Measurements from ENCODE around the gene CES4A.

Gene CES4A

DNA sequence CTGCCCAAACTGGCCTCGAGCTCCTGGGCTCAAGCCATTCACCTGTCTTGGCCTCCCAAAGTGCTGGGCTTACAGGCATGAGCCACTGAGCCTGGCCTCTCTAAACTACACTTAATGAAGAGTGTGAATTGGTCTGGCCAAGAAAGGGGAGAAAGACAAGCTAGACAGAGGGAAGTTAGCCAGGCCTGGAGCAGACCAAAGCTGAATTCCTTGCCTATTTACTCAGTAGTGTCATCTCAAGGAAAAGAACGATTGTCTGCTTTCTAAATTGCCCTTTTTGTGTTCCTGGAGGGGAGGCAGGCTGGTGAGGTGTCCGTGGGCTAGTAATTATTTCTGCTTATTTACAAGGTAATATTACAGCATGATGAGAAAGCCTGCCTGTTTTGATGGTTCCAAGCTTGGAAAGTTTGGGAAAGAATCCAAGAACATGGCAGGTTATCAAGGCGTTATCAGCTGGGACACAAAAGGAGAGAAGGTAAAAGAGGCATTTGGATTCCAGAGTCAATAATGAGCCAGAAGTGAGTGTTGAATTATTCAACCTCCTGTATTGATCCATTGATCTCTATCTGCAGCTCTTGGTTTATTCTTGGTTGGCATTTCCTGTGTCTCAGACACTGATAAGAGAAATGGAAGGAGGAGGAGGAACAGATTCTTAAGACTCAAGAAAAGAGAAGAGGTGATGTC is 34.3 kb downstream of the CES4A start:
- Histone ChIP-seq H3K36me3 (ENCODE audit: insufficient read depth, low read length) (no peaks in the 10 kb centered on the region), H3K27me3 (ENCODE audit: insufficient read depth, low read length) (no peaks in the 10 kb centered on the region), H3K27ac (ENCODE audit: low read depth, low read length) (no peak overlapping the region), H3K4me3 (ENCODE audit: low read depth, low read length) (no peak overlapping the region), H2AFZ (ENCODE audit: low read length, unreplicated experiment) (no peak overlapping the region), H3K79me2 (ENCODE audit: control insufficient read depth, insufficient read depth, low read length, unreplicated experiment) (no peaks in the 10 kb centered on the region), H3K4me1 (ENCODE audit: control insufficient read depth, insufficient read depth, low read length, unreplicated experiment) (peaks cover 6% of the 10 kb centered on the region)

DNA sequence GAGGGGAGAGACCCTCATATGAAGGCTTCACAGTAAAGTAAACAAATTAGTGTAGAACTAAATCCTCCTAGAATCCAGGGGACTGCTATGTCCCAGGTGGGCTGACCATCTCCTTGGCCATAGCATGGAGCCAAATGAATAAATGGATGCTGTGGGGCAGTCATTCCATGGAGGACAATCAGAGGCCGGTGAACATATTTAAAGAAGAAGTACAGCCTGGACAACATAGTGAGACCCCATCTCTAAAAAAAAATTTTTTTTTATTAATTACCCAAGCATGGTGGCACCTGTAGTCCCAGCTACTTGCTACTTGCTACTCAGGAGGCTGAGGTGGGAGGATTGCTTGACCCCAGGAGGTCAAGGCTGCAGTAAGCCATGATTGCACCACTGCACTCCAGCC is 35.3 kb downstream of the CES4A start:
- Histone ChIP-seq H3K4me3 (ENCODE audit: low read depth, low read length) (no peak overlapping the region), H3K27ac (ENCODE audit: low read depth, low read length) (no peak overlapping the region), H3K27me3 (ENCODE audit: insufficient read depth, low read length) (no peaks in the 10 kb centered on the region), H3K4me1 (ENCODE audit: control insufficient read depth, insufficient read depth, low read length, unreplicated experiment) (peaks cover 11% of the 10 kb centered on the region), H3K36me3 (ENCODE audit: insufficient read depth, low read length) (no peaks in the 10 kb centered on the region), H2AFZ (ENCODE audit: low read length, unreplicated experiment) (no peak overlapping the region), H3K79me2 (ENCODE audit: control insufficient read depth, insufficient read depth, low read length, unreplicated experiment) (no peaks in the 10 kb centered on the region)

DNA sequence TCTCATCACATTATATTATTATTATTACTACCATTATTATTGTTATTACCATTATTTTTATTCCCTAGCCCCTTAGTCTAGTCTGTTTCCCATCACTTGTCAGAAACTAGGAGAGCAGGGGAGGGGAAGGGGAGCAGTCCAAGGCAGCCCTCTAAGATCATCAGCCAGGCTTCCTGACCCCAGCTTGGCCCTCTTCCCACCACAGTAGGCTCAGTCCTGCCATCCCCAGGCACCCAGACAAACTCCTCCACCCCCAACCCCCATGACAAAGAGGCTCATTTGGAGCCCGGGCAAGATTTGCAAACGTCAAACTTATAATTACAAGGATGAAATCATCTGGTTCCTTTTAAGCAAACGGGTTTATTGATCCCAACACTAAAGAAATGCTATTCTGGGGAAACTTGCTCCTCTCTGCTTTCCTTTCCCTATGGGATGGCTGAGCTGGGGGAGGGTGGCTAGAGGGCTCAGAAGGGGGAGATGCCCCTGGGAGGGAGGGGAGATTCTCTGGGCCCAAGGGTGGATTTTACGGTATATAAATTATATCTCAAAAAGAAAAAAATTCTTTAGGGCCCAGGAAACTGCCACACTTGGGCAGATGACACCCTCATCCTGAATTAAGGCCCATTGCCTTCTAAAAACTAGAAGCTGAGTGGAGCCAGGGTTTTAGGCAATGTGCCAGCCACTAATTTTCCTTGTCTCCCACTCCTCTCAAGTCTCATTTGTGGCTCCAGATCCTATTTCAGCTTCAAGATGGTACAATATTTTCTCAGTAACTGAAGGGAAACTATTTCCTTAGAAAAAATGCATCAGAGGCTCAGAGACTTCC is 36.2 kb downstream of the CES4A start:
- H3K36me3 ChIP-seq (ENCODE audit: insufficient read depth, low read length) = no peaks in the 10 kb centered on the region
- H3K4me3 ChIP-seq (ENCODE audit: low read depth, low read length) = no peak overlapping the region
- H3K27me3 ChIP-seq (ENCODE audit: insufficient read depth, low read length) = no peaks in the 10 kb centered on the region
- H3K27ac ChIP-seq (ENCODE audit: low read depth, low read length) = no peak overlapping the region
- peaks cover 4% of the 10 kb centered on the region for H3K79me2 ChIP-seq (ENCODE audit: control insufficient read depth, insufficient read depth, low read length, unreplicated experiment)
- H3K4me1 ChIP-seq (ENCODE audit: control insufficient read depth, insufficient read depth, low read length, unreplicated experiment) = peaks cover 11% of the 10 kb centered on the region
- H2AFZ ChIP-seq (ENCODE audit: low read length, unreplicated experiment) = no peak overlapping the region

DNA sequence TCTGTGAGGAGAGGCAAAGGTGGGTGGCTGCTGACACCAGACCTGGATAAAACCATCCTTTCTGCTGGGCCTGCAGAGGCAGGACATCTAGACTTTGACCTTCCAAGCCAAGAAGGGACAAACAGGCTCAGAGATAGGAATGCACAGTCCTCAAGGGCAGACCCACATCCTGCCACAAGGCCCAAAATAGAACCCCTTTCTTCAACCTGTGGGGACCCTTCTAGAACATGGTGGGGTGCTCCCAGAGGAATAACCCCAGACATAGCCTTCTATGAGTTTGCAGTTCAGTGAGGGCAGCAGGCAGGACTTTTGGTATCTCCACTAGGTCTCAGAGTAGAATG is 36.8 kb downstream of the CES4A start:
- Histone ChIP-seq H3K27ac (ENCODE audit: low read depth, low read length) (no peak overlapping the region), H3K36me3 (ENCODE audit: insufficient read depth, low read length) (no peaks in the 10 kb centered on the region), H3K4me3 (ENCODE audit: low read depth, low read length) (no peak overlapping the region), H3K27me3 (ENCODE audit: insufficient read depth, low read length) (no peaks in the 10 kb centered on the region), H2AFZ (ENCODE audit: low read length, unreplicated experiment) (no peak overlapping the region), H3K79me2 (ENCODE audit: control insufficient read depth, insufficient read depth, low read length, unreplicated experiment) (peaks cover 9% of the 10 kb centered on the region), H3K4me1 (ENCODE audit: control insufficient read depth, insufficient read depth, low read length, unreplicated experiment) (peaks cover 11% of the 10 kb centered on the region)

DNA sequence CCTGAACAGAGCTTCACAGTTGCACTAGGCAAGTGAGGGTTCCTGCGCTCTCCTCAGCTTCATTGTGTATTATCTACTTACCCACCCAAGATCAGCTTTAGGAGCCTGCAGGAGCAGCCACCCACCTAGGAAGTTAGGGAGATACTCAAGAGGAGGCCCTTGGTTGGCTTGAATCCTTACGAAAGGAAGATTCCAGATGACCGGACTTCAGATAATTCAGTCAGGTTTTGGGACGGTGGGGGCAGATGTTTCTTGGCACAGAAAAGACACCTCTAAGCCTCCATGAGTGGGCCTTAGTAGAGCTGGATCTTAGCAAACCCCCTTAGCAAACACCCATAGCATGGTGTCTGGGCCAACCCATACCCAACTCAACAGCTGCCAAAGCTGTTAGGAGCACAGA is 38.2 kb downstream of the CES4A start:
- Histone ChIP-seq H3K4me1 (ENCODE audit: control insufficient read depth, insufficient read depth, low read length, unreplicated experiment) (peaks cover 16% of the 10 kb centered on the region), H3K4me3 (ENCODE audit: low read depth, low read length) (no peak overlapping the region), H3K27me3 (ENCODE audit: insufficient read depth, low read length) (no peaks in the 10 kb centered on the region), H3K27ac (ENCODE audit: low read depth, low read length) (no peak overlapping the region), H2AFZ (ENCODE audit: low read length, unreplicated experiment) (no peak overlapping the region), H3K36me3 (ENCODE audit: insufficient read depth, low read length) (no peaks in the 10 kb centered on the region), H3K79me2 (ENCODE audit: control insufficient read depth, insufficient read depth, low read length, unreplicated experiment) (peaks cover 23% of the 10 kb centered on the region)

DNA sequence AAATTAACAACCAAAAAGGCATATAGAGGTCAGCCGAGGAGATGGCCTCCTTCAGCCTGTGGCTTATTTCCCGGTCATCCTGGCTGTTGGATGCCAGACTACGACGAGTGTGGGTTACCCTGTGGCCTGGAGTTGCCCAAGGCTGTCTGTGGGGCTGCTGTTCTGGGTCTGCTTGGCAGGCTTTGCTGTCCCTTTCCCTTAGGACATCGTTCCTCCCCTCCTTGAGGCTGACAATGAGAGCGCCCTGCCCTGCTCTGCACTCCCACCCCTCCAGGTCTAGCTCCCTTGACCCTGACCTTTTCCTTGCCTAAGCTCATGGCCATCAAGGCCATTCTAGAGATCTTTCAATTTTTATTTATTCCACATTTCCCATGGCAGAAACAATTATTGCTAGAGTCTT is 38.7 kb downstream of the CES4A start:
- H3K79me2 ChIP-seq (ENCODE audit: control insufficient read depth, insufficient read depth, low read length, unreplicated experiment) = peaks cover 28% of the 10 kb centered on the region
- H3K36me3 ChIP-seq (ENCODE audit: insufficient read depth, low read length) = no peaks in the 10 kb centered on the region
- no peak overlapping the region for H3K27ac ChIP-seq (ENCODE audit: low read depth, low read length)
- no peak overlapping the region for H2AFZ ChIP-seq (ENCODE audit: low read length, unreplicated experiment)
- H3K4me3 ChIP-seq (ENCODE audit: low read depth, low read length) = no peak overlapping the region
- H3K4me1 ChIP-seq (ENCODE audit: control insufficient read depth, insufficient read depth, low read length, unreplicated experiment) = peaks cover 16% of the 10 kb centered on the region
- no peaks in the 10 kb centered on the region for H3K27me3 ChIP-seq (ENCODE audit: insufficient read depth, low read length)

DNA sequence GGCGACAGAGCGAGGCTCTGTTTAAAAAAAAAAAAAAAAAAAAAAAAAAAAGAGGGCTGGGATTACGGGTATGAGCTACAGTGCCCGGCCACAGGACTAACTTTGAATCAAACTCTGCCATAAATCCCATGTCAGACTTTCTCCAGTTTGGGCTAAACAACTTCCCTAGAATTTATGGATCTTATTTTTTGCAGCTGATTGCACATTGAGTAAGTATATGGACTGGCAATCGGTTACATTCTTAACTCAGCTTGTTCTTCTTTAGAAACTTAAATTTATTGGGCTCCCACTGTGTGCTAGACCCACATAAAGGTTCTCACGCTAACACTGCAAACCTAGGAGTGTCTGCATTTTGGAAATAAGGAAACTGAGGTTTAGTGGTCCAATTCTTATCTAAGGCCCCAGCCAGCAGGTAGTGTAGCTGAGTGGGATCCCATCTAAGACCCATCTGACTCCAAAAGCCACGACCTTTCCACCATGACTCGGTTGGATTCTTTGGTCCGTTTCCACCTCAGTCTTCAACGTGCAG is 39.8 kb downstream of the CES4A start:
- Histone ChIP-seq H3K27ac (ENCODE audit: low read depth, low read length) (peak overlapping the region; percentile 74), H3K27me3 (ENCODE audit: insufficient read depth, low read length) (no peaks in the 10 kb centered on the region), H3K36me3 (ENCODE audit: insufficient read depth, low read length) (0 out of 2 replicates have a peak, but pooled peaks cover 4% of the 10 kb centered on the region), H3K79me2 (ENCODE audit: control insufficient read depth, insufficient read depth, low read length, unreplicated experiment) (peaks cover 40% of the 10 kb centered on the region), H2AFZ (ENCODE audit: low read length, unreplicated experiment) (peak overlapping the region; percentile 98), H3K4me1 (ENCODE audit: control insufficient read depth, insufficient read depth, low read length, unreplicated experiment) (peaks cover 16% of the 10 kb centered on the region), H3K4me3 (ENCODE audit: low read depth, low read length) (peak overlapping the region; percentile 98)

DNA sequence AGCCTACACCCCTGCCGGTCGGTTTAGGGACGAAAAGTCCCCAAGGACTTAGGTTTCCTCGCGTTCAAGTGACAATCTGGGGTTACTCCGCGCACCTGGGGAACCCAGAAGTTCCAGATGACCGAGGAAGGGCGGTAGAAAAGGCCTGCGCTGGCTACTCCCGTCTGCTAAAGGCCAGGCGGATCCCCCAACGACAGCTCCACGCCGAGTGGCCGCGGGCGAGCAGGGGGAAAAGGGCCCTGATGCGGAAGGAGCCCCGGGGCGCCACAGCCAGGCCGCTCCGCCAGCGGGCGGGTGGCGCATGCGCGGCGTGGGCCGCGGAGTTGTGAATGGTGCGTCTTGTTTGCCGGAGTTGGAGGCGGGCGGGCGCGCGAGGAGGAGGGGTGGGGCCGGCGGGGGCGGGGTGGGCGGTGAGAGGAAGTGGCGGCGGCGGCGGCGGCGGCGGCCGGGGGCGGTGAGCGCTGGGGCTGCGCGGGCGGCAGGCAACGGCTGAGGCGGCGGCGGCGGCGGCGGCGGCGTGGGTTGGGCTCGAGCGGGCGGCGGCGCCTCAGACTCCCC is 40.4 kb downstream of the CES4A start, which contains the start of gene CBFB:
Gene CBFB, plus strand, starts transcription at position 454 of the 558 bp plus-strand sequence. CDS start 259 bp downstream, outside the sequence.
- Histone ChIP-seq H3K4me3 (ENCODE audit: low read depth, low read length) (peak within 1 kb of the TSS; percentile 98), H3K79me2 (ENCODE audit: control insufficient read depth, insufficient read depth, low read length, unreplicated experiment) (peaks cover 45% of the 10 kb centered on the region), H3K4me1 (ENCODE audit: control insufficient read depth, insufficient read depth, low read length, unreplicated experiment) (peaks cover 16% of the 10 kb centered on the region), H3K27ac (ENCODE audit: low read depth, low read length) (peak within 1 kb of the TSS; percentile 89), H2AFZ (ENCODE audit: low read length, unreplicated experiment) (peak within 1 kb of the TSS; percentile 98), H3K36me3 (ENCODE audit: insufficient read depth, low read length) (0 out of 2 replicates have a peak, but pooled peaks cover 4% of the 10 kb centered on the region), H3K27me3 (ENCODE audit: insufficient read depth, low read length) (no peaks in the 10 kb centered on the region)

DNA sequence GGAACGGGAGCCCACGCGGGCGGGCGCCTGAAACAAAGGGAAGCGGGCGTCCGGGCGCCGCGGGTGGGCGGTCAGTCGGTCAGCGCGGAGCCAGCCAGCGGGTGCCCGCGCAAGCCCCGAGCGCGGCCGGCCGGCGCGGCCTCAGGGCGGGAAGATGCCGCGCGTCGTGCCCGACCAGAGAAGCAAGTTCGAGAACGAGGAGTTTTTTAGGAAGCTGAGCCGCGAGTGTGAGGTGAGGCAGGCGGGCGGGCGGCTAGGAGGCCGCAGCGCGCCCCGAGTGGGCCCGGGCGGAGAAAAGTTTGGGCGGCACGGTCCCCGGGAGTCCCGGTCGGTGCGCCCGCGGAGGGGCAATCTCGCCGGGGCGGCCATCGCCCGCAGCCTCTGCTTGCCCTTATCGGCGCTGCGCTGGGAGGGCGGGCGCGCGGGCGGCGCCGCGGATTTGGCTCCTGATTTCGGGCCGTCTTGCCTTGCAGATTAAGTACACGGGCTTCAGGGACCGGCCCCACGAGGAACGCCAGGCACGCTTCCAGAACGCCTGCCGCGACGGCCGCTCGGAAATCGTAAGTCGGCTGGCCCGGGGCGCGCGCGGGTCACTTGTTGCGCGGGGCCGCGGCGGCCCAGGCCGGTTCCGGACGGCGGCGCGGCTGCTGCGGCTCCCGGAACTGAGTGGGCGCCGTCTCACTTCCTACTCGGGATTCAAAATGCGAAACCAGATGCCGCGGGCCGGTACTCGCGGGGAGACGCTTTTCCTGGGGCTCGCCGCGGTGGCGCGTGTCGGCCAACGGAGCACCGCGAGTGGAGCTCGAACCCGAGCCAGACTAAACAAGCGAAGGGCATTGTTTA is 41.1 kb downstream of the CES4A start:
- 0 out of 2 replicates have a peak, but pooled peaks cover 4% of the 10 kb centered on the region for H3K36me3 ChIP-seq (ENCODE audit: insufficient read depth, low read length)
- peak overlapping the region; percentile 91 for H3K4me3 ChIP-seq (ENCODE audit: low read depth, low read length)
- no peaks in the 10 kb centered on the region for H3K27me3 ChIP-seq (ENCODE audit: insufficient read depth, low read length)
- peak overlapping the region; percentile 89 for H3K27ac ChIP-seq (ENCODE audit: low read depth, low read length)
- H2AFZ ChIP-seq (ENCODE audit: low read length, unreplicated experiment) = peak overlapping the region; percentile 93
- H3K79me2 ChIP-seq (ENCODE audit: control insufficient read depth, insufficient read depth, low read length, unreplicated experiment) = peaks cover 52% of the 10 kb centered on the region
- peaks cover 21% of the 10 kb centered on the region for H3K4me1 ChIP-seq (ENCODE audit: control insufficient read depth, insufficient read depth, low read length, unreplicated experiment)

Measured in ACC112 (cell line).